Measurements from ENCODE around the gene SLC25A39. TPM values are rescaled to one million over a fixed set of nuclear protein-coding genes. Genes with fewer than 3 reads are reported as not detected.

The SLC25A39 gene
- total and polyA plus RNA-seq, 9 of the 15 experiments (the other 6 are each of a cell fraction or from before 2014, with no cell fraction given), result 4.8 to 267 (median 140) TPM

DNA sequence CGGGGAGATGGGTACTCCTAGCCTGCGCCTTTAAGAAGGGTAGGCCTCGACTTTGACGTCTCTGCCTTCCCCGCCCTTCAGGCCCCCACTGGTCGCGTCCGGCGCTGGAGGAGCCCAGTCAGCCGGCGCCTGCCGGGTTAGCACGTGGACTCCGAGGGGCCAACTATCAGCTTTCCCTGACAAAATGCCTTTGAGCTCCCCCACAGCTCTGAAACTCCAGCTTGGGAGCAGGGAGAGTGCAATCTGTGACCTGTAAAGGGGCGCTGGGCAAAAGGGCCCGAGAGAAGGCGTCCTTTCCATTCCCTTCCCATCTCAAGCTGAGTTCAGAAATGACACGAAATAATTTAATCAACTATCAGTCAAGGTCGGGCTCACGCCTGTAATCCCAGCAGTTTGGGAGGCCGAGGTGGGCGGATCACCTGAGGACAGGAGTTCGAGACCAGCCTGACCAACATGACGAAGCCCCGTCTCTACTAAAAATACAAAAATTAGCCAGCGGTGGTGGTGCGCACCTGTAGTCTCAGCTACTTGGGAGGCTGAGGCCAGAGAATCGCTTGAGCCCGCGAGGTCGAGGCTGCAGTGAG, 2.3 kb upstream of the SLC25A39 start (continued):
- TF ChIP-seq, protein P1, sequence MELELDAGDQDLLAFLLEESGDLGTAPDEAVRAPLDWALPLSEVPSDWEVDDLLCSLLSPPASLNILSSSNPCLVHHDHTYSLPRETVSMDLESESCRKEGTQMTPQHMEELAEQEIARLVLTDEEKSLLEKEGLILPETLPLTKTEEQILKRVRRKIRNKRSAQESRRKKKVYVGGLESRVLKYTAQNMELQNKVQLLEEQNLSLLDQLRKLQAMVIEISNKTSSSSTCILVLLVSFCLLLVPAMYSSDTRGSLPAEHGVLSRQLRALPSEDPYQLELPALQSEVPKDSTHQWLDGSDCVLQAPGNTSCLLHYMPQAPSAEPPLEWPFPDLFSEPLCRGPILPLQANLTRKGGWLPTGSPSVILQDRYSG (tag; conservative IDR thresholded peaks at IDR 0.05; ENCODE audit: low read depth), result no peak
- TF ChIP-seq RAD51 (IDR thresholded peaks at IDR 0.05; ENCODE audit: borderline replicate concordance, low read depth) (peak; percentile 61; the same call in 1 of the 2 replicates), HDAC2 (IDR thresholded peaks at IDR 0.05) (0 out of 2 replicates have a peak, but pooled peaks have one; percentile 12), CBFB (CRISPR knock-in tag; IDR thresholded peaks at IDR 0.05) (no peak), TSC22D4 (tag; IDR thresholded peaks at IDR 0.05) (no peak), ZNF134 (CRISPR knock-in tag; conservative IDR thresholded peaks at IDR 0.05) (no peak), NR4A1 (CRISPR knock-in tag; IDR thresholded peaks at IDR 0.05) (no peak), NR4A1 (tag; IDR thresholded peaks at IDR 0.05) (no peak), STAT5B (CRISPR knock-in tag; IDR thresholded peaks at IDR 0.05) (no peak), FOXJ3 (CRISPR knock-in tag; IDR thresholded peaks at IDR 0.05) (no peak), ZNF766 (CRISPR knock-in tag; conservative IDR thresholded peaks at IDR 0.05) (no peak; the same call in 1 of the 2 replicates), ASH1L (IDR thresholded peaks at IDR 0.05; ENCODE audit: borderline replicate concordance, low read depth, partially characterized antibody) (no peak), TOE1 (IDR thresholded peaks at IDR 0.05; ENCODE audit: borderline replicate concordance) (peak; percentile 91), TOE1 (CRISPR knock-in tag; IDR thresholded peaks at IDR 0.05; ENCODE audit: borderline replicate concordance, low read depth) (no peak), ZNF197 (CRISPR knock-in tag; IDR thresholded peaks at IDR 0.05; ENCODE audit: low read depth) (no peak), CAMTA2 (CRISPR knock-in tag; conservative IDR thresholded peaks at IDR 0.05) (no peak), ZNF644 (tag; IDR thresholded peaks at IDR 0.05; ENCODE audit: low read depth) (no peak), CREM (IDR thresholded peaks at IDR 0.05; ENCODE audit: low read depth) (peak; percentile 84)
- TF ChIP-seq, protein P2, sequence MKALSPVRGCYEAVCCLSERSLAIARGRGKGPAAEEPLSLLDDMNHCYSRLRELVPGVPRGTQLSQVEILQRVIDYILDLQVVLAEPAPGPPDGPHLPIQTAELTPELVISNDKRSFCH (CRISPR knock-in tag; IDR thresholded peaks at IDR 0.05), result no peak
- TF ChIP-seq, protein P2 (tag; IDR thresholded peaks at IDR 0.05), result no peak
- TF ChIP-seq, protein P3, sequence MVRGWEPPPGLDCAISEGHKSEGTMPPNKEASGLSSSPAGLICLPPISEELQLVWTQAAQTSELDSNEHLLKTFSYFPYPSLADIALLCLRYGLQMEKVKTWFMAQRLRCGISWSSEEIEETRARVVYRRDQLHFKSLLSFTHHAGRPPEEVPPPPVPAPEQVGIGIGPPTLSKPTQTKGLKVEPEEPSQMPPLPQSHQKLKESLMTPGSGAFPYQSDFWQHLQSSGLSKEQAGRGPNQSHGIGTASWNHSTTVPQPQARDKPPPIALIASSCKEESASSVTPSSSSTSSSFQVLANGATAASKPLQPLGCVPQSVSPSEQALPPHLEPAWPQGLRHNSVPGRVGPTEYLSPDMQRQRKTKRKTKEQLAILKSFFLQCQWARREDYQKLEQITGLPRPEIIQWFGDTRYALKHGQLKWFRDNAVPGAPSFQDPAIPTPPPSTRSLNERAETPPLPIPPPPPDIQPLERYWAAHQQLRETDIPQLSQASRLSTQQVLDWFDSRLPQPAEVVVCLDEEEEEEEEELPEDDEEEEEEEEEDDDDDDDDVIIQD (CRISPR knock-in tag; IDR thresholded peaks at IDR 0.05), result no peak
- TF ChIP-seq, protein P4, sequence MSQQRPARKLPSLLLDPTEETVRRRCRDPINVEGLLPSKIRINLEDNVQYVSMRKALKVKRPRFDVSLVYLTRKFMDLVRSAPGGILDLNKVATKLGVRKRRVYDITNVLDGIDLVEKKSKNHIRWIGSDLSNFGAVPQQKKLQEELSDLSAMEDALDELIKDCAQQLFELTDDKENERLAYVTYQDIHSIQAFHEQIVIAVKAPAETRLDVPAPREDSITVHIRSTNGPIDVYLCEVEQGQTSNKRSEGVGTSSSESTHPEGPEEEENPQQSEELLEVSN (IDR thresholded peaks at IDR 0.05; ENCODE audit: borderline replicate concordance in 1 of 2, extremely low read depth in 1 of 2, insufficient read depth in 1 of 2, insufficient read length in 1 of 2, low read depth in 1 of 2, low read length in 1 of 2, poor library complexity in 1 of 2, severe bottlenecking in 1 of 2), result peak; percentile 82 to 96
- TF ChIP-seq, protein P5, sequence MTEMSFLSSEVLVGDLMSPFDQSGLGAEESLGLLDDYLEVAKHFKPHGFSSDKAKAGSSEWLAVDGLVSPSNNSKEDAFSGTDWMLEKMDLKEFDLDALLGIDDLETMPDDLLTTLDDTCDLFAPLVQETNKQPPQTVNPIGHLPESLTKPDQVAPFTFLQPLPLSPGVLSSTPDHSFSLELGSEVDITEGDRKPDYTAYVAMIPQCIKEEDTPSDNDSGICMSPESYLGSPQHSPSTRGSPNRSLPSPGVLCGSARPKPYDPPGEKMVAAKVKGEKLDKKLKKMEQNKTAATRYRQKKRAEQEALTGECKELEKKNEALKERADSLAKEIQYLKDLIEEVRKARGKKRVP (CRISPR knock-in tag; IDR thresholded peaks at IDR 0.05), result no peak
